Endothelial cell of umbilical vein (primary cell): Measurements from ENCODE around the gene GABBR2.

Source experiments
- CTCF ChIP-seq, 2 donors: IDR thresholded peaks; 1 replicate in 1 of 2; 2 replicates in 1 of 2; pipeline ENCODE4 v1.5.1; 2011; ENCODE audit warnings: low read length in 2 of 2, mild to moderate bottlenecking in 2 of 2, moderate library complexity in 2 of 2, control low read depth in 1 of 2, inconsistent platforms in 1 of 2, low read depth in 1 of 2; ENCODE audit not compliant: insufficient read depth in 1 of 2; ENCODE audit errors: extremely low read depth in 1 of 2
- EZH2 ChIP-seq: IDR thresholded peaks from 2 replicates; pipeline ENCODE4 v1.6.1; 2012; ENCODE audit warnings: borderline replicate concordance, low read depth, mild to moderate bottlenecking, moderate library complexity, low read length, inconsistent platforms; ENCODE audit not compliant: severe bottlenecking
- GATA2 ChIP-seq: IDR thresholded peaks from 2 replicates; pipeline ENCODE4 v1.7.0; 2011; ENCODE audit warnings: low read depth, mild to moderate bottlenecking, moderate library complexity, mixed read lengths, low read length; ENCODE audit not compliant: insufficient read length, insufficient read depth
- MAX ChIP-seq: IDR thresholded peaks from 2 replicates; pipeline ENCODE4 v1.6.1; 2011; ENCODE audit not compliant: insufficient read depth, insufficient read length
- MYC ChIP-seq: IDR thresholded peaks from one replicate; pipeline ENCODE4 v1.6.1; 2011; ENCODE audit warnings: mild to moderate bottlenecking, low read depth, low read length
- POLR2A ChIP-seq: IDR thresholded peaks from 2 replicates; pipeline ENCODE4 v1.6.1; 2012; ENCODE audit warnings: low read depth, mild to moderate bottlenecking, control low read depth, low read length
- POLR2AphosphoS5 ChIP-seq: IDR thresholded peaks from 2 replicates; pipeline ENCODE4 v1.6.1; 2012; ENCODE audit warnings: low read depth, mild to moderate bottlenecking, control low read depth, low read length, moderate library complexity; ENCODE audit not compliant: insufficient read depth

GRCh38 chr9:98342098-98342819, 366.5 kb downstream of the GABBR2 start:
- TF ChIP-seq POLR2AphosphoS5 (no peak), CTCF (IDR thresholded peaks at IDR 0.05; ENCODE audit: extremely low read depth in 1 of 2, insufficient read depth in 1 of 2, low read depth in 1 of 2, low read length in 2 of 2) (no peak), POLR2A (no peak), EZH2 (no peak), MYC (no peak), GATA2 (no peak), MAX (no peak)
